ENCODE data around the gene SPEG. TPM values are rescaled to one million over a fixed set of nuclear protein-coding genes. Genes with fewer than 3 reads are reported as not detected.

Gene SPEG
- total RNA-seq, 1 experiment from 2014 or later = 56.6 TPM

- ATAC-seq = no peak
- H3K36me3 ChIP-seq (ENCODE audit: control insufficient read depth in 1 of 2, insufficient read depth in 2 of 2, low read length in 2 of 2) = peaks cover 0 to 3% of the 10 kb centered on the region in 2 experiments; a peak in 1 of 4 replicates
Measured at GRCh38 chr2:219446101-219446504, 11.5 kb downstream of the SPEG start.

DNA sequence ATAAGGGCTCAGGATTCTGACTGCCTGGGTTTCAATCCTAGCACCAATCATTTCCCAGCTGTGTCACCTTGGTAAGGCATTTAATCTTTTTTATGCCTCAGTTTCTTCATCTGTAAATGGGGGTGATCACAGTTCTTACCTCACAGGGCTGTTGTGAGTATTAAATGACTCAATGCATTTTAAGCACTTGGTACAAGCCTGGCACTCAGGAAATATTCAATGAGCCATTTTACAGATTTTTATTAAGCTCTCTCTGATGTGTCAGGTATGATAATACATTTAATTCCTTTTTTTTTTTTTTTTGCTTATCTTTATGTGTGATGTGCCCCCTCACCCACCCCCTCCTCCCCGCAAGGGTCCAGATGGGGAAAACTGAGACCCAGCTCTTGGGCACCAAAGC is 12.0 kb downstream of the SPEG start:
- ChIA-PET RAD21 (ENCODE audit: low non-redundant PET in 1 of 2, low total read pairs in 2 of 2, uncharacterized antibody in 2 of 2, unreplicated experiment in 2 of 2) (interaction anchor here in 1 of 2 experiments (0.6 kb wide), 1 partner anchor 309 kb away, joined by 4 read pairs; no protein-coding TSS in a partner anchor), CTCF (interaction anchor here (0.7 to 1.1 kb wide), 3 partner anchors 13 to 83 kb away, joined by 3 to 4 read pairs (median 3); no protein-coding TSS in a partner anchor), POLR2A (interaction anchor here (1.0 kb wide), 1 partner anchor 10 kb away, joined by 3 read pairs; no protein-coding TSS in a partner anchor)
- no peak overlapping the region; the same call in 1 of the 2 replicates for H3K27ac ChIP-seq (ENCODE audit: low read depth, low read length)
- no peaks in the 10 kb centered on the region for H3K9me3 ChIP-seq (ENCODE audit: control insufficient read depth in 1 of 2, insufficient read depth in 1 of 2, low read depth in 1 of 2, low read length in 2 of 2)
- H3K9ac ChIP-seq (ENCODE audit: low read length) = no peak overlapping the region
- H3K27me3 ChIP-seq (ENCODE audit: insufficient read depth, low read length) = no peaks in the 10 kb centered on the region
- intact Hi-C loops (cut with micrococcal nuclease) = no loop called here
- H4K20me1 ChIP-seq (ENCODE audit: insufficient read depth) = no peaks in the 10 kb centered on the region
- no TSS peak for BruUV-seq (replicated peaks)
- no peaks in the 10 kb centered on the region for H3K79me2 ChIP-seq (ENCODE audit: insufficient read depth, low read length)
- H3K4me1 ChIP-seq (ENCODE audit: control insufficient read depth in 1 of 2, insufficient read depth in 2 of 2, low read length in 2 of 2) = peaks cover 6 to 28% of the 10 kb centered on the region in 2 experiments
- H3K4me2 ChIP-seq (ENCODE audit: low read length) = no peak overlapping the region
- H3K4me3 ChIP-seq (replicated peaks in 1 of 2; ENCODE audit: low read depth in 1 of 2, low read length in 2 of 2) = no peak overlapping the region
- H3K9me2 ChIP-seq (ENCODE audit: insufficient read depth) = no peaks in the 10 kb centered on the region
- H3K36me3 ChIP-seq (ENCODE audit: control insufficient read depth in 1 of 2, insufficient read depth in 2 of 2, low read length in 2 of 2) = peaks cover 0 to 3% of the 10 kb centered on the region in 2 experiments; a peak in 1 of 4 replicates
- no peak for DNase-seq (ENCODE audit: low read depth, low spot score)
- no peak overlapping the region for H2AFZ ChIP-seq (ENCODE audit: low read depth, low read length, poor library complexity, severe bottlenecking)
- no peak for ATAC-seq
- no peak for TF ChIP-seq EGR1 (IDR thresholded peaks at IDR 0.05; ENCODE audit: low read depth)
- TF ChIP-seq YY1 (IDR thresholded peaks at IDR 0.05; ENCODE audit: extremely low read depth, insufficient replicate concordance, low read depth, low read length) = no peak
- no peak for TF ChIP-seq ZFX (IDR thresholded peaks at IDR 0.05)
- TF ChIP-seq RAD21 (IDR thresholded peaks at IDR 0.05; ENCODE audit: low read depth) = no peak
- TF ChIP-seq, protein P1, sequence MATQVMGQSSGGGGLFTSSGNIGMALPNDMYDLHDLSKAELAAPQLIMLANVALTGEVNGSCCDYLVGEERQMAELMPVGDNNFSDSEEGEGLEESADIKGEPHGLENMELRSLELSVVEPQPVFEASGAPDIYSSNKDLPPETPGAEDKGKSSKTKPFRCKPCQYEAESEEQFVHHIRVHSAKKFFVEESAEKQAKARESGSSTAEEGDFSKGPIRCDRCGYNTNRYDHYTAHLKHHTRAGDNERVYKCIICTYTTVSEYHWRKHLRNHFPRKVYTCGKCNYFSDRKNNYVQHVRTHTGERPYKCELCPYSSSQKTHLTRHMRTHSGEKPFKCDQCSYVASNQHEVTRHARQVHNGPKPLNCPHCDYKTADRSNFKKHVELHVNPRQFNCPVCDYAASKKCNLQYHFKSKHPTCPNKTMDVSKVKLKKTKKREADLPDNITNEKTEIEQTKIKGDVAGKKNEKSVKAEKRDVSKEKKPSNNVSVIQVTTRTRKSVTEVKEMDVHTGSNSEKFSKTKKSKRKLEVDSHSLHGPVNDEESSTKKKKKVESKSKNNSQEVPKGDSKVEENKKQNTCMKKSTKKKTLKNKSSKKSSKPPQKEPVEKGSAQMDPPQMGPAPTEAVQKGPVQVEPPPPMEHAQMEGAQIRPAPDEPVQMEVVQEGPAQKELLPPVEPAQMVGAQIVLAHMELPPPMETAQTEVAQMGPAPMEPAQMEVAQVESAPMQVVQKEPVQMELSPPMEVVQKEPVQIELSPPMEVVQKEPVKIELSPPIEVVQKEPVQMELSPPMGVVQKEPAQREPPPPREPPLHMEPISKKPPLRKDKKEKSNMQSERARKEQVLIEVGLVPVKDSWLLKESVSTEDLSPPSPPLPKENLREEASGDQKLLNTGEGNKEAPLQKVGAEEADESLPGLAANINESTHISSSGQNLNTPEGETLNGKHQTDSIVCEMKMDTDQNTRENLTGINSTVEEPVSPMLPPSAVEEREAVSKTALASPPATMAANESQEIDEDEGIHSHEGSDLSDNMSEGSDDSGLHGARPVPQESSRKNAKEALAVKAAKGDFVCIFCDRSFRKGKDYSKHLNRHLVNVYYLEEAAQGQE (IDR thresholded peaks at IDR 0.05; ENCODE audit: low read depth) = no peak
- no peak for TF ChIP-seq POLR2AphosphoS5 (IDR thresholded peaks at IDR 0.05; ENCODE audit: low read depth, low read length)
- TF ChIP-seq EZH2 (IDR thresholded peaks at IDR 0.05) = no peak
- no peak for TF ChIP-seq ATF3 (IDR thresholded peaks at IDR 0.05)
- TF ChIP-seq CBX3 (IDR thresholded peaks at IDR 0.05; ENCODE audit: low read depth) = no peak
- TF ChIP-seq CTCF (IDR thresholded peaks at IDR 0.05 in 2 of 3, conservative IDR thresholded peaks at IDR 0.05 in 1 of 3; ENCODE audit: borderline replicate concordance in 1 of 3, insufficient read depth in 1 of 3, low read depth in 2 of 3, low read length in 2 of 3) = no peak
- TF ChIP-seq CEBPB (IDR thresholded peaks at IDR 0.05; ENCODE audit: low read depth) = no peak

More at GRCh38 chr2:219446101-219446504, 11.5 kb downstream of the SPEG start:
- Histone ChIP-seq H3K9ac (ENCODE audit: low read length) (no peak overlapping the region), H3K27me3 (ENCODE audit: insufficient read depth, low read length) (no peaks in the 10 kb centered on the region), H3K4me1 (ENCODE audit: control insufficient read depth in 1 of 2, insufficient read depth in 2 of 2, low read length in 2 of 2) (peaks cover 6 to 28% of the 10 kb centered on the region in 2 experiments), H3K79me2 (ENCODE audit: insufficient read depth, low read length) (no peaks in the 10 kb centered on the region), H3K4me2 (ENCODE audit: low read length) (no peak overlapping the region), H3K9me2 (ENCODE audit: insufficient read depth) (no peaks in the 10 kb centered on the region), H3K27ac (ENCODE audit: low read depth, low read length) (no peak overlapping the region; the same call in 1 of the 2 replicates), H2AFZ (ENCODE audit: low read depth, low read length, poor library complexity, severe bottlenecking) (no peak overlapping the region), H4K20me1 (ENCODE audit: insufficient read depth) (no peaks in the 10 kb centered on the region), H3K4me3 (replicated peaks in 1 of 2; ENCODE audit: low read depth in 1 of 2, low read length in 2 of 2) (no peak overlapping the region), H3K9me3 (ENCODE audit: control insufficient read depth in 1 of 2, insufficient read depth in 1 of 2, low read depth in 1 of 2, low read length in 2 of 2) (no peaks in the 10 kb centered on the region)
- no TSS peak for BruUV-seq (replicated peaks)
- ChIA-PET RAD21 (ENCODE audit: low non-redundant PET in 1 of 2, low total read pairs in 2 of 2, uncharacterized antibody in 2 of 2, unreplicated experiment in 2 of 2) (no interaction called here), POLR2A (no interaction called here), CTCF (interaction anchor here (0.7 to 1.1 kb wide), 3 partner anchors 12 to 84 kb away, joined by 3 to 4 read pairs (median 3); no protein-coding TSS in a partner anchor)
- intact Hi-C loops (cut with micrococcal nuclease) = no loop called here
- TF ChIP-seq EZH2 (IDR thresholded peaks at IDR 0.05) (no peak), FOSL1 (IDR thresholded peaks at IDR 0.05; ENCODE audit: low read depth) (no peak)
- no peak for DNase-seq (ENCODE audit: low read depth, low spot score)
